Right lobe of liver (tissue), 6 donors: ENCODE data around the gene NCKAP5. TPM values are rescaled to one million over a fixed set of nuclear protein-coding genes. Genes with fewer than 3 reads are reported as not detected.

Experiments
- ATAC-seq, 4 donors: fragments of 200-7000 bp; cut with Tn5 transposase; one replicate each; pipeline ENCODE4 v1.9.1; 2020; ENCODE audit warnings: mild to moderate bottlenecking in 4 of 4, moderate library complexity in 4 of 4
- DNase-seq, 3 donors: peaks; one replicate each; pipeline ENCODE4 v3.0.0-alpha.2; 2020
- H3K27ac ChIP-seq, 3 donors: fragments of 200-600 bp; one replicate each; pipeline ENCODE4 v1.8.0; 2022
- H3K27me3 ChIP-seq, 2 donors: fragments of 200-600 bp; one replicate each; pipeline ENCODE4 v1.8.0; 2022
- H3K36me3 ChIP-seq, 4 donors: fragments of 200-600 bp; sonication (generic) in 1 of 4; one replicate each; pipeline versions ENCODE4 v1.5.1 to v1.8.0; 2017 to 2022; ENCODE audit warnings: control low read depth in 1 of 4
- H3K4me1 ChIP-seq, 4 donors: fragments of 200-600 bp; sonication (generic) in 1 of 4; one replicate each; pipeline versions ENCODE4 v1.5.1 to v1.8.0; 2017 to 2022; ENCODE audit warnings: control low read depth in 1 of 4
- H3K4me3 ChIP-seq, 3 donors: fragments of 200-600 bp; one replicate each; pipeline ENCODE4 v1.8.0; 2022
- H3K9me3 ChIP-seq, 4 donors: fragments of 200-600 bp; sonication (generic) in 1 of 4; one replicate each; pipeline versions ENCODE4 v1.5.1 to v1.8.0; 2017 to 2022; ENCODE audit warnings: control low read depth in 1 of 4
- CTCF ChIP-seq, 4 donors: fragments of 200-600 bp in 3 of 4; fragments of 450-650 bp in 1 of 4; IDR thresholded peaks; one replicate each; pipeline versions ENCODE4 v1.5.1 to v1.8.0; 2016 to 2022; ENCODE audit warnings: antibody characterized with exemption in 4 of 4, mild to moderate bottlenecking in 2 of 4
- POLR2A ChIP-seq: fragments of 450-650 bp; IDR thresholded peaks from one replicate; pipeline ENCODE4 v1.6.1; 2017; ENCODE audit warnings: antibody characterized with exemption, mild to moderate bottlenecking
- WGBS: methylation state at CpG from one replicate; pipeline ENCODE4 v1.1.6; 2018; ENCODE audit warnings: low coverage, low lambda C conversion rate; ENCODE audit not compliant: insufficient coverage; ENCODE audit errors: missing lambda C conversion rate; 5-methylcytosine and 5-hydroxymethylcytosine counted together
- intact Hi-C, 2 donors: fragments of 100-400 bp; cut with DNase I; formaldehyde crosslinking; loops; one replicate each; pipeline versions ENCODE4 v1.11.2 to v1.14.1; 2022
- total RNA-seq, 6 experiments: library from RNA; depleted of rRNA in 2 of 6; stranded (reverse); fragments of >200 nt in 2 of 6; fragmentation: NEBNext Ultra II Directional in 3 of 6; extraction: Animal tissue kit (Norgen Biotek cat#: 25700) in 3 of 6; gene quantifications; one replicate each; pipeline versions ENCODE4 v1.1.0 to v1.2.4, GENCODE V29; 2016 to 2023
- donor health status: DM: no; HTN: yes; CAD: no.
- donor health status: DM: no; HTN: no; CAD: no.
- donor health status: DM: no; HTN: no; CAD: no.
- donor health status: DM: no; HTN: yes; CAD: no.
- donor health status: DM: no; HTN: yes; CAD: no.

NCKAP5 gene
- total RNA-seq, 6 experiments from 2014 or later: 3.6 to 11.7 (median 6.9) TPM

GRCh38 chr2:133496501-133497269, 71.6 kb downstream of the NCKAP5 start:
- TF ChIP-seq CTCF (IDR thresholded peaks at IDR 0.05) (no peak), POLR2A (no peak)
- ATAC-seq (no peak), DNase-seq (no peak)
- Histone ChIP-seq H3K4me3 (no peak overlapping the region), H3K9me3 (no peaks in the 10 kb centered on the region), H3K27ac (no peak overlapping the region), H3K36me3 (no peaks in the 10 kb centered on the region), H3K4me1 (peaks cover 0 to 22% (median 7%) of the 10 kb centered on the region in 4 donors), H3K27me3 (no peaks in the 10 kb centered on the region)
- 76% methylated on average over 3 of the region's 3 CpGs for WGBS
- intact Hi-C loops: no loop called here

- Histone ChIP-seq H3K27me3 (no peaks in the 10 kb centered on the region), H3K36me3 (no peaks in the 10 kb centered on the region), H3K9me3 (no peaks in the 10 kb centered on the region), H3K4me1 (peaks cover 0 to 26% (median 9%) of the 10 kb centered on the region in 4 donors), H3K27ac (peak overlapping the region in 2 of 3 donors; percentile 76 to 77), H3K4me3 (no peak overlapping the region)
- intact Hi-C loops: no loop called here
- WGBS: 15% methylated on average over 3 of the region's 5 CpGs
- DNase-seq (peak in 1 of 3 donors; percentile 64), ATAC-seq (peak; percentile 93 to 99 (median 94))
- TF ChIP-seq CTCF (IDR thresholded peaks at IDR 0.05): no peak
- no peak for TF ChIP-seq POLR2A
These were observed 73.0 kb downstream of the NCKAP5 start for GRCh38 chr2:133495226-133495625.

GRCh38 chr2:133492719-133493380, 75.4 kb downstream of the NCKAP5 start:
- DNase-seq: no peak
- Histone ChIP-seq H3K9me3 (no peaks in the 10 kb centered on the region), H3K4me3 (no peak overlapping the region), H3K27me3 (no peaks in the 10 kb centered on the region), H3K27ac (no peak overlapping the region), H3K4me1 (peaks cover 0 to 48% (median 17%) of the 10 kb centered on the region in 4 donors), H3K36me3 (no peaks in the 10 kb centered on the region)
- WGBS: 37% methylated on average over 2 of the region's 2 CpGs
- TF ChIP-seq CTCF (IDR thresholded peaks at IDR 0.05): no peak
- no peak for TF ChIP-seq POLR2A
- intact Hi-C loops: no loop called here
- no peak for ATAC-seq

- Histone ChIP-seq H3K9me3 (no peaks in the 10 kb centered on the region), H3K27ac (peak overlapping the region in 2 of 3 donors; percentile 81 to 83), H3K27me3 (no peaks in the 10 kb centered on the region), H3K36me3 (no peaks in the 10 kb centered on the region), H3K4me3 (no peak overlapping the region), H3K4me1 (peaks cover 0 to 41% (median 14%) of the 10 kb centered on the region in 4 donors)
- 62% methylated on average over 2 of the region's 3 CpGs for WGBS
- ATAC-seq: no peak
- DNase-seq: no peak
- TF ChIP-seq POLR2A (no peak), CTCF (IDR thresholded peaks at IDR 0.05) (no peak)
- intact Hi-C loops: no loop called here
These were observed 77.8 kb downstream of the NCKAP5 start for GRCh38 chr2:133490411-133490980.
